ENCODE data around the gene PPP1R37.

DNA sequence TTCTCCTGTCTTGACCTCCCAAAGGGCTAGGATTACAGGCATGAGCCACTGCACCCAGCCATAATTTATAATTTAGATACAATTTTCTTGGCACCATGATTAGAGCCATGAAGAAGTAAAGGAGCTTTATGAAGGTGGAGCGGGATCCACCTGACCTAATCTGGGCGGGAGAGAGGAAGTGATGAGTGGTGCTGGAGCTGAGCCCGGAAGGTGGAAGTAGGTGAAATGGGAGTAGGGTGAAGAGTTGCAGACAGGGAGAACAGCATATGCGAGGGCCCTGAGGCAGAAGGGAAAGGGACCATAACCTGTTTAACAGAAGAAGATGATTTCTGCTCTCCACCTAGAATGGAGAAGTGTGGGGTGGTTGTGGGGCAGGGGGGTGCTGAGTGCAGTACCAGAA lies 89.8 kb downstream of the PPP1R37 start:
- TF ChIP-seq, protein P1, sequence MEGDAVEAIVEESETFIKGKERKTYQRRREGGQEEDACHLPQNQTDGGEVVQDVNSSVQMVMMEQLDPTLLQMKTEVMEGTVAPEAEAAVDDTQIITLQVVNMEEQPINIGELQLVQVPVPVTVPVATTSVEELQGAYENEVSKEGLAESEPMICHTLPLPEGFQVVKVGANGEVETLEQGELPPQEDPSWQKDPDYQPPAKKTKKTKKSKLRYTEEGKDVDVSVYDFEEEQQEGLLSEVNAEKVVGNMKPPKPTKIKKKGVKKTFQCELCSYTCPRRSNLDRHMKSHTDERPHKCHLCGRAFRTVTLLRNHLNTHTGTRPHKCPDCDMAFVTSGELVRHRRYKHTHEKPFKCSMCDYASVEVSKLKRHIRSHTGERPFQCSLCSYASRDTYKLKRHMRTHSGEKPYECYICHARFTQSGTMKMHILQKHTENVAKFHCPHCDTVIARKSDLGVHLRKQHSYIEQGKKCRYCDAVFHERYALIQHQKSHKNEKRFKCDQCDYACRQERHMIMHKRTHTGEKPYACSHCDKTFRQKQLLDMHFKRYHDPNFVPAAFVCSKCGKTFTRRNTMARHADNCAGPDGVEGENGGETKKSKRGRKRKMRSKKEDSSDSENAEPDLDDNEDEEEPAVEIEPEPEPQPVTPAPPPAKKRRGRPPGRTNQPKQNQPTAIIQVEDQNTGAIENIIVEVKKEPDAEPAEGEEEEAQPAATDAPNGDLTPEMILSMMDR (IDR thresholded peaks at IDR 0.05), result no peak
- no peak for TF ChIP-seq POLR2A (IDR thresholded peaks at IDR 0.05)

Data from lower leg skin (tissue), 3 donors.